HepG2 (cell line): Measurements from ENCODE around the gene GJB6. TPM values are rescaled to one million over a fixed set of nuclear protein-coding genes. Genes with fewer than 3 reads are reported as not detected.

Experiments
- DZIP1 ChIP-seq: sonication (generic); formaldehyde crosslinking; IDR thresholded peaks from 2 replicates; pipeline ENCODE4 v1.5.0; 2020; ENCODE audit warnings: mild to moderate bottlenecking, missing genetic modification reagents
- HMG20B ChIP-seq: conservative IDR thresholded peaks from 2 replicates; pipeline ENCODE4 v1.6.1; 2016; ENCODE audit warnings: missing genetic modification reagents, missing compliant biosample characterization
- HNF1B ChIP-seq: sonication (generic); formaldehyde crosslinking; IDR thresholded peaks from 2 replicates; pipeline ENCODE4 v1.5.1; 2020; ENCODE audit warnings: mild to moderate bottlenecking, moderate library complexity, missing genetic modification reagents
- HNF4G ChIP-seq, 2 experiments: sonication (generic) in 1 of 2; formaldehyde crosslinking in 1 of 2; IDR thresholded peaks; 2 replicates each; pipeline versions ENCODE4 v1.4.0 to v1.6.1; 2011 to 2020; ENCODE audit warnings: borderline replicate concordance in 2 of 2, low read depth in 2 of 2, mild to moderate bottlenecking in 2 of 2, low read length in 1 of 2, missing genetic modification reagents in 1 of 2, moderate library complexity in 1 of 2
- IRF2 ChIP-seq: IDR thresholded peaks from 2 replicates; pipeline ENCODE4 v1.6.1; 2018; ENCODE audit warnings: missing genetic modification reagents, missing compliant biosample characterization
- JARID2 ChIP-seq: sonication (generic); formaldehyde crosslinking; IDR thresholded peaks from 2 replicates; pipeline ENCODE4 v1.8.1; 2023; ENCODE audit warnings: missing genetic modification reagents, inconsistent platforms; ENCODE audit not compliant: insufficient replicate concordance
- KLF6 ChIP-seq: IDR thresholded peaks from 2 replicates; pipeline ENCODE4 v1.8.0; 2016; ENCODE audit warnings: missing biosample characterization, missing genetic modification reagents
- MEIS2 ChIP-seq: sonication (generic); formaldehyde crosslinking; IDR thresholded peaks from 2 replicates; pipeline ENCODE4 v1.9.0; 2021; ENCODE audit warnings: mild to moderate bottlenecking, missing genetic modification reagents
- RFXAP ChIP-seq: sonication (generic); formaldehyde crosslinking; IDR thresholded peaks from 2 replicates; pipeline ENCODE4 v1.4.0; 2020; ENCODE audit warnings: missing genetic modification reagents, borderline replicate concordance
- SIN3B ChIP-seq: fragments of 150-350 bp; IDR thresholded peaks from 2 replicates; pipeline ENCODE4 v1.6.1; 2014; ENCODE audit warnings: low read length
- SMAD1 ChIP-seq: sonication (generic); formaldehyde crosslinking; IDR thresholded peaks from 2 replicates; pipeline ENCODE4 v1.4.0; 2020; ENCODE audit warnings: missing genetic modification reagents, low read depth, mild to moderate bottlenecking, borderline replicate concordance
- THAP7 ChIP-seq: sonication (generic); formaldehyde crosslinking; IDR thresholded peaks from 2 replicates; pipeline ENCODE4 v1.8.1; 2023; ENCODE audit warnings: mild to moderate bottlenecking, missing genetic modification reagents
- ZBTB3 ChIP-seq: sonication (generic); formaldehyde crosslinking; IDR thresholded peaks from 2 replicates; pipeline ENCODE4 v1.4.0; 2020; ENCODE audit warnings: low read depth, mild to moderate bottlenecking, moderate library complexity, missing genetic modification reagents, borderline replicate concordance
- ZNF160 ChIP-seq: sonication (generic); formaldehyde crosslinking; IDR thresholded peaks from 2 replicates; pipeline ENCODE4 v1.8.0; 2022; ENCODE audit warnings: mild to moderate bottlenecking, inconsistent platforms, missing genetic modification reagents
- ZNF441 ChIP-seq: sonication (generic); formaldehyde crosslinking; IDR thresholded peaks from 2 replicates; pipeline ENCODE4 v1.7.0; 2021; ENCODE audit warnings: missing genetic modification reagents, borderline replicate concordance
- ZNF605 ChIP-seq: sonication (generic); formaldehyde crosslinking; IDR thresholded peaks from 2 replicates; pipeline ENCODE4 v1.8.0; 2022; ENCODE audit warnings: mild to moderate bottlenecking, missing genetic modification reagents
- ZNF607 ChIP-seq: sonication (generic); formaldehyde crosslinking; IDR thresholded peaks from 2 replicates; pipeline ENCODE4 v1.5.1; 2020; ENCODE audit warnings: missing genetic modification reagents, mild to moderate bottlenecking, borderline replicate concordance
- ZNF724P ChIP-seq: sonication (generic); formaldehyde crosslinking; IDR thresholded peaks from 2 replicates; pipeline ENCODE4 v1.8.0; 2022; ENCODE audit warnings: missing genetic modification reagents, borderline replicate concordance
- ZNF749 ChIP-seq: sonication (generic); formaldehyde crosslinking; IDR thresholded peaks from 2 replicates; pipeline ENCODE4 v1.8.0; 2022; ENCODE audit warnings: mild to moderate bottlenecking, missing genetic modification reagents, moderate library complexity, borderline replicate concordance
- ZNF761 ChIP-seq: sonication (generic); formaldehyde crosslinking; conservative IDR thresholded peaks from 2 replicates; pipeline ENCODE4 v1.4.0; 2020; ENCODE audit warnings: mild to moderate bottlenecking, missing genetic modification reagents
- ZNF839 ChIP-seq: sonication (generic); formaldehyde crosslinking; IDR thresholded peaks from 2 replicates; pipeline ENCODE4 v1.4.0; 2020; ENCODE audit warnings: missing genetic modification reagents, mild to moderate bottlenecking, borderline replicate concordance
- polyA plus RNA-seq, 8 experiments: library from polyadenylated mRNA; depleted of rRNA in 3 of 8; stranded (reverse) in 7 of 8; unstranded in 1 of 8; fragments of >200 nt; fragmentation: Illumina TruSeq in 4 of 8; extraction: Trizol in 4 of 8; gene quantifications; 2 replicates each; pipeline versions ENCODE4 v1.2.1 to v1.2.3, GENCODE V29; 2011 to 2016; ENCODE audit warnings: low read depth in 4 of 8, missing spikeins in 1 of 8, mixed read lengths in 1 of 8; ENCODE audit not compliant: insufficient read depth in 1 of 8
- total RNA-seq, 5 experiments: library from RNA; depleted of rRNA; stranded (reverse); fragments of >200 nt; fragmentation: Illumina TruSeq; extraction: Trizol; gene quantifications; 2 replicates each; pipeline ENCODE4 v1.2.3, GENCODE V29; 2016; ENCODE audit warnings: low read depth in 1 of 5
- TF ChIP-seq, protein P1 (sequence below): sonication (generic); formaldehyde crosslinking; IDR thresholded peaks from 2 replicates; pipeline ENCODE4 v1.8.0; 2022; ENCODE audit warnings: mild to moderate bottlenecking, missing genetic modification reagents

Gene GJB6
- total and polyA plus RNA-seq, 2 of the 13 experiments (the other 11 are each of a cell fraction or from before 2014, with no cell fraction given) = not detected

DNA sequence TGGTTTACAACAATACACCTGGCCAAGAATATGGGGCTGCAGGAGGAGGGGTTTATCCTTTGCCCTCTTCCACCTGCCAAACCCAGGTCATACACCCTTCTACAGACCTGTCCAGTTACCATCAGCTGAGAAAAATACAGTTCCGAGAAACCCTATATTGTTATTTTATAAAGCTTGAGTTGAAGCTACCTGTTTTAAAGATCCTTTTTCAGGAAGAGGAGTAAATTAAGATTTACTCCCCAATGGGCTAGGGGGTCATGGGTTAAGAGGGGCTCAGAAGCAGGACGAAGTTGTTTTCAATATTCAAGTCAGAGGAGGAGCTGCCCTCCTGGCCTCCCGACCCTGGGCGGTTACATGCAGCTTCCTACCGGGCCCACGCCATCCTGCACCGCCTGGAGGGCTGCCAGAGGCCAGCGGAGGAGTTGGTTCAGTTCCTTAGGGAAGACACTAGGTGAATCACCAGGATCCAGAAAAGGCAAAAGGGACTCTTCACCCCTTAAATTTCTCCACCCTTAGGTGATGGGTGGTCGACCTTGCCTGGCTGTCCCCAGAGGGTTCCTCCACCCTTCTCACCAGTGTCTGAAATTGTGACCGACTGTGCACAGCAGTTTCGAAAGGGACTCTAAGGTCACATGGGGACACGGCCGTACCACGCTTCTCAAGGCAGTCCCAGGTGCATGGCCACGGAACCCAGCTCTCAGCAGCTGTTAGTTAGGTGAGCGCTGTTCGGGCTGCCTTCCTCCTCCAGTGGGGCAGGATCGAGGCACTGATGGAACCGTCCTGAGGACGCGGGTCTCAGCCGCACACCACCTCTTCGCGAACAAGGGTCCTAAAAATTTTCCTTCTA is 40.6 kb downstream of the GJB6 start (continued):
- TF ChIP-seq ZNF605 (0 out of 2 replicates have a peak, but pooled peaks have one; percentile 19), ZNF761 (CRISPR knock-in tag) (no peak), DZIP1 (CRISPR knock-in tag) (no peak), HNF1B (CRISPR knock-in tag) (peak; percentile 46; the same call in 1 of the 2 replicates), ZNF724P (CRISPR knock-in tag) (no peak), SIN3B (no peak), IRF2 (CRISPR knock-in tag) (no peak), ZNF441 (CRISPR knock-in tag) (no peak), HMG20B (CRISPR knock-in tag) (no peak), ZNF839 (CRISPR knock-in tag) (no peak), ZNF607 (no peak), RFXAP (no peak), KLF6 (CRISPR knock-in tag) (no peak), MEIS2 (CRISPR knock-in tag) (no peak), HNF4G (IDR thresholded peaks at IDR 0.05; ENCODE audit: borderline replicate concordance, low read depth, low read length) (no peak), HNF4G (CRISPR knock-in tag; IDR thresholded peaks at IDR 0.05; ENCODE audit: borderline replicate concordance, low read depth) (no peak), ZNF160 (CRISPR knock-in tag) (no peak), JARID2 (CRISPR knock-in tag) (no peak), ZBTB3 (CRISPR knock-in tag) (no peak), THAP7 (CRISPR knock-in tag) (no peak), ZNF749 (CRISPR knock-in tag) (no peak), SMAD1 (CRISPR knock-in tag) (no peak)
- TF ChIP-seq, protein P1, sequence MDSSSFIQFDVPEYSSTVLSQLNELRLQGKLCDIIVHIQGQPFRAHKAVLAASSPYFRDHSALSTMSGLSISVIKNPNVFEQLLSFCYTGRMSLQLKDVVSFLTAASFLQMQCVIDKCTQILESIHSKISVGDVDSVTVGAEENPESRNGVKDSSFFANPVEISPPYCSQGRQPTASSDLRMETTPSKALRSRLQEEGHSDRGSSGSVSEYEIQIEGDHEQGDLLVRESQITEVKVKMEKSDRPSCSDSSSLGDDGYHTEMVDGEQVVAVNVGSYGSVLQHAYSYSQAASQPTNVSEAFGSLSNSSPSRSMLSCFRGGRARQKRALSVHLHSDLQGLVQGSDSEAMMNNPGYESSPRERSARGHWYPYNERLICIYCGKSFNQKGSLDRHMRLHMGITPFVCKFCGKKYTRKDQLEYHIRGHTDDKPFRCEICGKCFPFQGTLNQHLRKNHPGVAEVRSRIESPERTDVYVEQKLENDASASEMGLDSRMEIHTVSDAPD (CRISPR knock-in tag) = no peak
